ENCODE results near the gene CDK5RAP2.

Gene CDK5RAP2

GRCh38 chr9:120432600-120432999, 147.4 kb downstream of the CDK5RAP2 start:
- no peak for DNase-seq

GRCh38 chr9:120431268-120431667, 148.7 kb downstream of the CDK5RAP2 start:
- no peak for DNase-seq

GRCh38 chr9:120424248-120424647, 155.7 kb downstream of the CDK5RAP2 start:
- no peak for DNase-seq

- DNase-seq, result no peak
Observed at GRCh38 chr9:120423812-120424211, 156.2 kb downstream of the CDK5RAP2 start.

- no peak for DNase-seq
Observed at GRCh38 chr9:120421977-120422376, 158.0 kb downstream of the CDK5RAP2 start.

GRCh38 chr9:120418315-120418714, 161.7 kb downstream of the CDK5RAP2 start:
- no peak for DNase-seq

GRCh38 chr9:120416781-120417427, 163.1 kb downstream of the CDK5RAP2 start:
- DNase-seq, result no peak

- no peak for DNase-seq
Observed at GRCh38 chr9:120413121-120414048, 166.6 kb downstream of the CDK5RAP2 start.

GRCh38 chr9:120412425-120412951, 167.5 kb downstream of the CDK5RAP2 start:
- DNase-seq, result no peak

GRCh38 chr9:120411862-120412424, 168.0 kb downstream of the CDK5RAP2 start:
- no peak for DNase-seq

- no peak for DNase-seq
Observed at GRCh38 chr9:120410925-120411501, 169.0 kb downstream of the CDK5RAP2 start.

GRCh38 chr9:120408680-120409258, 171.2 kb downstream of the CDK5RAP2 start:
- DNase-seq, result no peak

- no peak for DNase-seq
Observed at GRCh38 chr9:120405860-120406259, 174.1 kb downstream of the CDK5RAP2 start.

GRCh38 chr9:120405134-120405533, 174.8 kb downstream of the CDK5RAP2 start:
- no peak for DNase-seq

- no peak for DNase-seq
Observed at GRCh38 chr9:120403543-120403856, 176.5 kb downstream of the CDK5RAP2 start.

- DNase-seq, result no peak
Observed at GRCh38 chr9:120402741-120403542, 177.0 kb downstream of the CDK5RAP2 start.

GRCh38 chr9:120399940-120400339, 180.0 kb downstream of the CDK5RAP2 start:
- no peak for DNase-seq

GRCh38 chr9:120398286-120398685, 181.7 kb downstream of the CDK5RAP2 start:
- no peak for DNase-seq

GRCh38 chr9:120397453-120397852, 182.5 kb downstream of the CDK5RAP2 start:
- no peak for DNase-seq

GRCh38 chr9:120396931-120397330, 183.0 kb downstream of the CDK5RAP2 start:
- DNase-seq, result no peak

GRCh38 chr9:120396418-120396817, 183.5 kb downstream of the CDK5RAP2 start:
- no peak for DNase-seq

GRCh38 chr9:120395376-120395775, 184.6 kb downstream of the CDK5RAP2 start:
- no peak for DNase-seq
